GM12874 (cell line): ENCODE data around the gene KRTAP12-2.

Experiments
- TF ChIP-seq, protein P1 (sequence below): IDR thresholded peaks from 2 replicates; pipeline ENCODE4 v1.5.1; 2011; ENCODE audit warnings: low read depth, mild to moderate bottlenecking, control low read depth, low read length, moderate library complexity; ENCODE audit not compliant: insufficient read depth

The KRTAP12-2 gene

DNA sequence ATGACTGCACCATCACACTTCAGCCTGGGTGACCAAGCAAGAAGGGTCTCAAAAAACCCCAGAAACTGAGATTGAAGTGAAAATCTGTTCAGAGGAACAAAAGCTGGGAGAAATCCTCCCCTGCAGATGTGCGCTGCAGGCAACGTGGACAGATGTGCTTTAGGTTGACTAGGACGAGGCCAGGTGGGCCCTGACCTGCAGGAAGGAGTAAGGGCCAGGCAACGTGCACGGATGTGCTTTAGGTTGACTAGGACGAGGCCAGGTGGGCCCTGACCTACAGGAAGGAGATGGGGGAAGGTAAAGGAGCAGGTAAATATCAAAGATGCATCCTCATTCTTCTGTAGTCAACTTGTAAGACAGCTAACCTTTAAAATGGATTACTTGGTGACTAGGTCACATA, 17.8 kb upstream of the KRTAP12-2 start:
- TF ChIP-seq, protein P1, sequence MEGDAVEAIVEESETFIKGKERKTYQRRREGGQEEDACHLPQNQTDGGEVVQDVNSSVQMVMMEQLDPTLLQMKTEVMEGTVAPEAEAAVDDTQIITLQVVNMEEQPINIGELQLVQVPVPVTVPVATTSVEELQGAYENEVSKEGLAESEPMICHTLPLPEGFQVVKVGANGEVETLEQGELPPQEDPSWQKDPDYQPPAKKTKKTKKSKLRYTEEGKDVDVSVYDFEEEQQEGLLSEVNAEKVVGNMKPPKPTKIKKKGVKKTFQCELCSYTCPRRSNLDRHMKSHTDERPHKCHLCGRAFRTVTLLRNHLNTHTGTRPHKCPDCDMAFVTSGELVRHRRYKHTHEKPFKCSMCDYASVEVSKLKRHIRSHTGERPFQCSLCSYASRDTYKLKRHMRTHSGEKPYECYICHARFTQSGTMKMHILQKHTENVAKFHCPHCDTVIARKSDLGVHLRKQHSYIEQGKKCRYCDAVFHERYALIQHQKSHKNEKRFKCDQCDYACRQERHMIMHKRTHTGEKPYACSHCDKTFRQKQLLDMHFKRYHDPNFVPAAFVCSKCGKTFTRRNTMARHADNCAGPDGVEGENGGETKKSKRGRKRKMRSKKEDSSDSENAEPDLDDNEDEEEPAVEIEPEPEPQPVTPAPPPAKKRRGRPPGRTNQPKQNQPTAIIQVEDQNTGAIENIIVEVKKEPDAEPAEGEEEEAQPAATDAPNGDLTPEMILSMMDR: no peak

DNA sequence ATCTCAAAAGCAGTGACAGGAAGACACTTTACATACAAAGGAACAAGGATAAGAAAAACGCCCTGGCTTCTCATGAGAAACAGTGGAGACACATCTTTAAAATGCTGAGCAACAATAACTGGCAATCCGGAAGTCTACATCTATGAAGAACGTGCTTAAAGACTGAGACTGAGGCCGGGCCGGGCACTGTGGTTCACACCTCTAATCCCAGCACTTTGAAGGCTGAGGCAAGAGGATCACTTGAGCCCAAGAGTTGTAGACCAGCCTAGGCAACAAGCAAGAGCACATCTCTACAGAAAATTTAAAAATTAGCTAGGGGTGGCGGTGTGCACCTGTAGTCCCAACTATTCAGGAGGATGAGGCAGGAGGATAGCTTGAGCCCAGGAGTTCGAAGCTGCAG, 17.4 kb upstream of the KRTAP12-2 start:
- TF ChIP-seq, protein P1: no peak

DNA sequence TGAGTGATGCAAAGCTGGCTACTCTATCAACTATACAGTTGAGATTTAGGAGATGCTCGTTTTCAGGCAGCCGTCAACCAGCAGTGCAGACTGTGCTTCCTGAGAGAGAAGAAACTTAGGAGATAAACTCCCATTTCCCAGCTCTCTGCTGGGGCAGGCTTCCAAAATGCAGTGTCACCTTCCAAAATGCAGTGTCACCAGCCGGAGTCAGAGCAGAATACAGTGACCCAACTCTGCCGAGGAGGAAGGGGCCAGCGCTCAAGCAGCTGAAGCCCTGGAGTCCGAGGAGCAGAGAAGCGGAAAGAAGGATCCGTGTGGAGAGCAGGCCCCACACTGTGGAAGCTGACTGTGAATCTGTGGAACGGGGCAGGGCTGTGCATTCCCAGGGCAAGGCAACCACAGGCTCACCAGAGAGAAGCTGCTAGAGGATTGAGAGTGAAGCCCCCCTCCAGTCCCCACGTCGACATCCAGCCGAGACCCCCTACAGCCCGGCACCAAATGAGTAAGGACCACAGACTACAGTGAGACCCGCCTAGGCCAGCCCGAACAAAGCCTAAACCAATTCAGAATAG, 15.9 kb upstream of the KRTAP12-2 start:
- TF ChIP-seq, protein P1: no peak

DNA sequence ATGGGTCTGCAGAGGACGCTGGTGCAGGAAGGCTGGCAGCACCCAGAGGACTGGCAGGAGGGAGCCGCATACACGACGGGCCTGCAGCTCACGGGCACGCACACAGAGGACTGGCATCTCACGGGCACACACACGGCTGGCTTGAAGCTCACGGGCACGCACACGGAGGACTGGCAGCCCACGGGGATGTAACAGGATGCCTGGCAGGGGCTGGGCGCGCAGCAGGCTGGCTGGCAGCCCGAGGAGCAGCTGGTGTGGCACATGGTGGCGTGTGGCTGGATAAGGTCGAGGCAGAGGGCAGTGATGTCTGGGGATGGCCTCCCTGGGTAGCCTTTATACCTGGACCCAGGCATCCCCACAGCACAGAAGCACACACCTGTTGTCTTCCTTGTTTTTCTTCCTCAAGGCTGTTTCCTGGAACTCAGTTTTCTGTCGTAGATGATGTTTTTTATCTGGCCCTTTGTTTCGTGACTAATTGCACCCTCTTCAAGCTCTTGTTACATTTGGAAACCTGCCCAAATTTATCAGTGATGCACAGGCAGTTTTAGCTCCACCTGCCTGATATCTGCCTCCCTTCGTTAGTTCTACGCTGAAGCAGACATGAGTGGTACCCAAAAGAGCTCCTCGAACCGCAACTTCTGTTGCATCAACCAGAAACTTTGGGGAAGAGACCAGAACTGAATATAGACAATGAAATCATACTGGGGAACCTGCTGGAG, 15.3 kb upstream of the KRTAP12-2 start, which contains the start of gene KRTAP12-1:
KRTAP12-1 (minus strand) TSS at position 303 of the 719 bp plus-strand sequence; CDS start at position 263, 40 bp downstream.
- TF ChIP-seq, protein P1: no peak

DNA sequence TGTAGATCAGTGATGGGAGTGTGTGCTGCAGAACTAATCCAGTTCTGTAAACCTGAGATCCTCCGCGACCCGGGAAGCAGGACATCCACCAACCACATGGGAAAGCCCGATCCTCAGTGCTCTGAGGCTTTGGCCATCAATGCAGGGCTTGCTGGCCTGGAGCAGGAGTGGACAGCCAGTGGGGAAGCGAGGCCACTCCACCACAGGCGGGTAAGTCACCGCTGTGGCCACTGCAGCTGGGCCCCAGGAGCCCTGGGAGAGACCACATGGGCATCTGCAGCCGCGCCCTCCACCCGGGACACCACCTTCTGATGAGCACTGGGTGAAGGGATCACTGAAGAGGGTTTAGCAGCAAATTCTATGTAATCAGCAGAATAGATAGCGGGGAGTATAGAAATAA, 14.4 kb upstream of the KRTAP12-2 start:
- TF ChIP-seq, protein P1: no peak

DNA sequence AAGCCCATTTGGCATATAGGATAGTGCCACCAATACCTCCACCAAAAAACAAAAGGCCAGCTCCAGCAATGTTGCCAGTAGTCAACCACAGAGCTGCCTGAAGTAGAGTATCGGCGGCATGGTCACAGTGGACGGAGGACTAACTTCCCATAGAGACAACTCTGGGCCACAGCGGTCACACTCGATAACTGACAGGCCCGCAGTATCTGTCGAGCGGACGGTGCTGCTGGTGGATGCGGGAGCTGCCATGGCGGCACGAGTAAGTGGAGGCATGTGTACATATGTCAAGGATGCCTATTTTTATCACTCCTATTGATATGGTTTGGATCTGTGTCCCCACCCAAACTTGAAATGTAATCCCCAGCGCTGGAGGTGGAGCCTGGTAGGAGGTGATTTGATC, 11.2 kb upstream of the KRTAP12-2 start:
- TF ChIP-seq, protein P1: no peak

DNA sequence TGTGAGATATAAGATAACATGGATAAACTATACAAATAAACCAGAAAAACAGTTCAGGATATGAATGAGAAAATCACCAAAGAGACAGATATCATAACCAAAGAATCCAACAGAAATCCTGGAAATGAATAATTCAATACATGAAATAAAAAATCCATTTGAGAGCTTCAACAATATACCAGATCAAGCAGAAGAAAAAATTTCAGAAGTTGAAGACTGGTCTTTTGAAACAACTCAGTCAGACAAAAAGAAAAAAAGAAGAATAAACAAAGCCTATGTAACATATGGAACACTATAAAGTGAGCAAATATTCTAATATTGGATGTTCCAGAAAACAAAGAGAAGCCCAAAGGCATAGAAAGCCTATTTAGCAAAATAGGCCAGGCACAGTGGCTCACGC, 5.2 kb upstream of the KRTAP12-2 start:
- TF ChIP-seq, protein P1: no peak
